Endodermal cell (in vitro differentiated cells): ENCODE data around the gene FRRS1L. TPM values are rescaled to one million over a fixed set of nuclear protein-coding genes. Genes with fewer than 3 reads are reported as not detected.

Experiments
- DNase-seq: peaks from one replicate; pipeline ENCODE4 v3.0.0-alpha.2; 2017
- H3K27ac ChIP-seq: 2 replicates; pipeline ENCODE4 v1.5.1; 2013; ENCODE audit warnings: mild to moderate bottlenecking, low read depth, low read length, moderate library complexity
- H3K27me3 ChIP-seq: 2 replicates; pipeline ENCODE4 v1.6.1; 2013; ENCODE audit warnings: mild to moderate bottlenecking, low read length, moderate library complexity; ENCODE audit not compliant: insufficient read depth, control insufficient read depth, poor library complexity, severe bottlenecking
- H3K36me3 ChIP-seq: 2 replicates; pipeline ENCODE4 v1.7.0; 2013; ENCODE audit warnings: mild to moderate bottlenecking, low read length, moderate library complexity; ENCODE audit not compliant: control insufficient read depth, insufficient read depth
- H3K4me1 ChIP-seq: one replicate; pipeline ENCODE4 v1.7.0; 2013; ENCODE audit warnings: low read length; ENCODE audit not compliant: control insufficient read depth, insufficient read depth
- H3K4me3 ChIP-seq: 2 replicates; pipeline ENCODE4 v1.5.1; 2013; ENCODE audit warnings: mild to moderate bottlenecking, low read length, moderate library complexity
- H3K9ac ChIP-seq: 2 replicates; pipeline ENCODE4 v1.6.1; 2013; ENCODE audit warnings: mild to moderate bottlenecking, low read length, moderate library complexity; ENCODE audit not compliant: poor library complexity, severe bottlenecking; ENCODE audit errors: extremely low read depth
- H3K9me3 ChIP-seq: 2 replicates; pipeline ENCODE4 v1.6.1; 2013; ENCODE audit warnings: mild to moderate bottlenecking, low read length, moderate library complexity; ENCODE audit not compliant: control insufficient read depth
- H3K27ac Mint-ChIP-seq: 2 replicates; pipeline ENCODE4 v1.8.0; 2020; ENCODE audit warnings: mixed read lengths
- H3K27me3 Mint-ChIP-seq: 2 replicates; pipeline ENCODE4 v1.8.0; 2021; ENCODE audit warnings: mild to moderate bottlenecking, mixed read lengths; ENCODE audit not compliant: insufficient read depth
- H3K36me3 Mint-ChIP-seq: 2 replicates; pipeline ENCODE4 v1.8.0; 2020; ENCODE audit warnings: low read depth, mixed read lengths
- H3K4me1 Mint-ChIP-seq: 2 replicates; pipeline ENCODE4 v1.8.0; 2020; ENCODE audit warnings: mixed read lengths
- H3K4me3 Mint-ChIP-seq: 2 replicates; pipeline ENCODE4 v1.8.0; 2020; ENCODE audit warnings: mild to moderate bottlenecking, moderate library complexity, mixed read lengths
- H3K9me3 Mint-ChIP-seq: 2 replicates; pipeline ENCODE4 v1.8.0; 2020; ENCODE audit warnings: mild to moderate bottlenecking, mixed read lengths
- CTCF ChIP-seq: fragments of 200-600 bp; sonication (generic); conservative IDR thresholded peaks from 2 replicates; pipeline ENCODE4 v1.5.0; 2021; ENCODE audit warnings: antibody characterized with exemption, mild to moderate bottlenecking
- WGBS, 2 experiments: methylation state at CpG; one replicate each; pipeline versions ENCODE4 v1.1.5 to v1.1.7; 2013; ENCODE audit warnings: missing lambda C conversion rate in 2 of 2, mixed read lengths in 1 of 2; ENCODE audit not compliant: insufficient coverage in 1 of 2, insufficient read length in 1 of 2; 5-methylcytosine and 5-hydroxymethylcytosine counted together
- total RNA-seq, 2 donors: library from RNA; stranded (reverse); fragmentation: NEBNext Ultra II Directional in 1 of 2; extraction: Animal tissue kit (Norgen Biotek cat#: 25700) in 1 of 2; gene quantifications; 2 replicates in 1 of 2; 3 replicates in 1 of 2; pipeline ENCODE4 v1.2.1, GENCODE V29; 2021

FRRS1L gene
- total RNA-seq, 2 donors from 2014 or later: 1.5 to 1.8 TPM

- Mint-ChIP-seq H3K27me3 (peaks cover 10% of the 10 kb centered on the region), H3K36me3 (no peaks in the 10 kb centered on the region), H3K4me1 (peaks cover 24% of the 10 kb centered on the region), H3K27ac (no peak overlapping the region), H3K4me3 (no peak overlapping the region), H3K9me3 (no peaks in the 10 kb centered on the region)
- no peak overlapping the region for H3K27ac ChIP-seq
- no peak overlapping the region for H3K4me3 ChIP-seq
- WGBS, 2 experiments: 65 to 100% methylated on average over 1 to 2 of the region's 2 CpGs
- H3K4me1 ChIP-seq: peaks cover 8% of the 10 kb centered on the region
- no peak overlapping the region for H3K9ac ChIP-seq
- no peaks in the 10 kb centered on the region for H3K36me3 ChIP-seq
- no peaks in the 10 kb centered on the region for H3K9me3 ChIP-seq
- H3K27me3 ChIP-seq: peaks cover 8% of the 10 kb centered on the region
- no peak for DNase-seq
- no peak for TF ChIP-seq CTCF
These were observed 42.9 kb downstream of the FRRS1L start for GRCh38 chr9:109124121-109124520.

- Histone ChIP-seq H3K27me3 (peaks cover 8% of the 10 kb centered on the region), H3K4me1 (peaks cover 8% of the 10 kb centered on the region), H3K36me3 (no peaks in the 10 kb centered on the region), H3K4me3 (no peak overlapping the region), H3K9me3 (no peaks in the 10 kb centered on the region), H3K27ac (no peak overlapping the region), H3K9ac (no peak overlapping the region)
- H3K9me3 Mint-ChIP-seq: no peaks in the 10 kb centered on the region
- DNase-seq: peak; percentile 46
- H3K4me3 Mint-ChIP-seq: no peak overlapping the region
- no peak overlapping the region for H3K27ac Mint-ChIP-seq
- TF ChIP-seq CTCF: no peak
- H3K4me1 Mint-ChIP-seq: peaks cover 33% of the 10 kb centered on the region
- peaks cover 10% of the 10 kb centered on the region for H3K27me3 Mint-ChIP-seq
- 91 to 94% methylated on average over 12 of the region's 12 CpGs for WGBS, 2 experiments
- H3K36me3 Mint-ChIP-seq: peaks cover under 1% of the 10 kb centered on the region
These were observed 44.1 kb downstream of the FRRS1L start for GRCh38 chr9:109122726-109123621.

- no peak overlapping the region for H3K4me3 Mint-ChIP-seq
These were observed 45.7 kb downstream of the FRRS1L start for GRCh38 chr9:109121232-109121796.

More at GRCh38 chr9:109121232-109121796, 45.7 kb downstream of the FRRS1L start:
- WGBS, 2 experiments: 74 to 81% methylated on average over 9 to 10 of the region's 11 CpGs
- Histone ChIP-seq H3K36me3 (no peaks in the 10 kb centered on the region), H3K4me3 (no peak overlapping the region), H3K9ac (no peak overlapping the region), H3K27me3 (peaks cover 5% of the 10 kb centered on the region), H3K27ac (no peak overlapping the region), H3K4me1 (peaks cover 13% of the 10 kb centered on the region), H3K9me3 (no peaks in the 10 kb centered on the region)
- peak; percentile 67 for DNase-seq
- Mint-ChIP-seq H3K27me3 (peaks cover 10% of the 10 kb centered on the region), H3K27ac (no peak overlapping the region), H3K4me1 (peaks cover 37% of the 10 kb centered on the region), H3K36me3 (peaks cover 9% of the 10 kb centered on the region), H3K9me3 (no peaks in the 10 kb centered on the region)
- TF ChIP-seq CTCF: no peak
